WTC11 (cell line): ENCODE measurements around the gene PGP. TPM values are rescaled to one million over a fixed set of nuclear protein-coding genes. Genes with fewer than 3 reads are reported as not detected.

Source experiments
- ATAC-seq: fragments of 200-7000 bp; cut with Tn5 transposase; 2 replicates; pipeline ENCODE4 v1.10.0; 2021; ENCODE audit warnings: mild to moderate bottlenecking, moderate library complexity
- CTCF ChIA-PET: fragments of 300-600 bp; sonication (Branson Sonifier 250); formaldehyde crosslinking; loops from one replicate; lab custom pipeline; 2021; ENCODE audit warnings: antibody characterized with exemption; lab: Charles Lee
- POLR2A ChIA-PET: fragments of 350-600 bp; sonication (Branson Sonifier 250); formaldehyde crosslinking; loops from one replicate; lab custom pipeline; 2021; ENCODE audit warnings: antibody characterized with exemption; lab: Charles Lee
- DNase-seq: peaks from one replicate; pipeline ENCODE4 v3.0.0; 2021; ENCODE audit warnings: low spot score
- H3K27ac Mint-ChIP-seq: 2 replicates; pipeline ENCODE4 v1.8.0; 2021; ENCODE audit warnings: mixed read lengths
- H3K27me3 Mint-ChIP-seq: 2 replicates; pipeline ENCODE4 v1.8.0; 2021; ENCODE audit warnings: low read depth, mild to moderate bottlenecking, moderate library complexity, mixed read lengths
- H3K36me3 Mint-ChIP-seq: 2 replicates; pipeline ENCODE4 v1.8.0; 2021; ENCODE audit warnings: mixed read lengths
- H3K4me1 Mint-ChIP-seq: 2 replicates; pipeline ENCODE4 v1.8.0; 2022; ENCODE audit warnings: mixed read lengths
- H3K4me3 Mint-ChIP-seq: 2 replicates; pipeline ENCODE4 v1.8.0; 2021; ENCODE audit warnings: mild to moderate bottlenecking, moderate library complexity, mixed read lengths
- H3K9me3 Mint-ChIP-seq: 2 replicates; pipeline ENCODE4 v1.8.0; 2021; ENCODE audit warnings: mixed read lengths
- ATF3 ChIP-seq: sonication (generic); formaldehyde crosslinking; conservative IDR thresholded peaks from 2 replicates; pipeline ENCODE4 v1.8.1; 2022; ENCODE audit warnings: mild to moderate bottlenecking, missing genetic modification reagents
- CREB1 ChIP-seq: sonication (generic); formaldehyde crosslinking; IDR thresholded peaks from 2 replicates; pipeline ENCODE4 v1.8.0; 2023; ENCODE audit warnings: mild to moderate bottlenecking, missing genetic modification reagents
- E2F1 ChIP-seq: sonication (generic); formaldehyde crosslinking; IDR thresholded peaks from 2 replicates; pipeline ENCODE4 v1.8.0; 2022; ENCODE audit warnings: mild to moderate bottlenecking, missing genetic modification reagents
- FOXJ3 ChIP-seq: sonication (generic); formaldehyde crosslinking; IDR thresholded peaks from 2 replicates; pipeline ENCODE4 v1.9.0; 2021; ENCODE audit warnings: missing genetic modification reagents, mild to moderate bottlenecking, borderline replicate concordance
- FOXP1 ChIP-seq: sonication (generic); formaldehyde crosslinking; IDR thresholded peaks from 2 replicates; pipeline ENCODE4 v1.8.0; 2022; ENCODE audit warnings: missing genetic modification reagents, mild to moderate bottlenecking, moderate library complexity, borderline replicate concordance
- GTF2I ChIP-seq: fragments of 250-450 bp; sonication (Bioruptor Pico); conservative IDR thresholded peaks from 2 replicates; pipeline ENCODE4 v1.4.0; 2021; ENCODE audit warnings: mild to moderate bottlenecking
- IRF2 ChIP-seq: sonication (generic); formaldehyde crosslinking; IDR thresholded peaks from 2 replicates; pipeline ENCODE4 v1.8.0; 2022; ENCODE audit warnings: low read depth, missing genetic modification reagents, borderline replicate concordance
- JAZF1 ChIP-seq: fragments of 250-450 bp; sonication (Bioruptor Pico); IDR thresholded peaks from 2 replicates; pipeline ENCODE4 v1.9.0; 2021; ENCODE audit warnings: moderate library complexity, mild to moderate bottlenecking, inconsistent platforms
- MAX ChIP-seq: sonication (generic); formaldehyde crosslinking; IDR thresholded peaks from 2 replicates; pipeline ENCODE4 v1.8.0; 2022; ENCODE audit warnings: mild to moderate bottlenecking, missing genetic modification reagents
- MLX ChIP-seq: sonication (generic); formaldehyde crosslinking; IDR thresholded peaks from 2 replicates; pipeline ENCODE4 v1.8.1; 2023; ENCODE audit warnings: mild to moderate bottlenecking, missing genetic modification reagents, moderate library complexity
- NR2C2 ChIP-seq: sonication (generic); formaldehyde crosslinking; IDR thresholded peaks from 2 replicates; pipeline ENCODE4 v1.8.0; 2022; ENCODE audit warnings: mild to moderate bottlenecking, missing genetic modification reagents
- NR3C1 ChIP-seq: sonication (generic); formaldehyde crosslinking; conservative IDR thresholded peaks from 2 replicates; pipeline ENCODE4 v1.8.1; 2023; ENCODE audit warnings: low read depth, mild to moderate bottlenecking, missing genetic modification reagents
- PREB ChIP-seq: sonication (generic); formaldehyde crosslinking; IDR thresholded peaks from 2 replicates; pipeline ENCODE4 v1.8.1; 2022; ENCODE audit warnings: mild to moderate bottlenecking, missing genetic modification reagents, moderate library complexity, borderline replicate concordance
- SMAD3 ChIP-seq: sonication (generic); formaldehyde crosslinking; IDR thresholded peaks from 2 replicates; pipeline ENCODE4 v1.8.0; 2022; ENCODE audit warnings: missing genetic modification reagents, mild to moderate bottlenecking, borderline replicate concordance
- SMAD4 ChIP-seq: sonication (generic); formaldehyde crosslinking; IDR thresholded peaks from 2 replicates; pipeline ENCODE4 v1.8.0; 2022; ENCODE audit warnings: mild to moderate bottlenecking, missing genetic modification reagents
- SOX15 ChIP-seq: fragments of 250-450 bp; sonication (Bioruptor Pico); IDR thresholded peaks from 2 replicates; pipeline ENCODE4 v1.9.0; 2021; ENCODE audit warnings: mild to moderate bottlenecking
- TCF7 ChIP-seq: sonication (generic); formaldehyde crosslinking; IDR thresholded peaks from 2 replicates; pipeline ENCODE4 v1.8.0; 2022; ENCODE audit warnings: mild to moderate bottlenecking, low read depth, missing genetic modification reagents, moderate library complexity
- TEAD1 ChIP-seq: sonication (generic); formaldehyde crosslinking; IDR thresholded peaks from 2 replicates; pipeline ENCODE4 v1.8.0; 2022; ENCODE audit warnings: mild to moderate bottlenecking, missing genetic modification reagents
- ZBTB21 ChIP-seq: sonication (generic); formaldehyde crosslinking; IDR thresholded peaks from 2 replicates; pipeline ENCODE4 v1.8.1; 2023; ENCODE audit warnings: mild to moderate bottlenecking, missing genetic modification reagents, borderline replicate concordance
- ZNF219 ChIP-seq: sonication (generic); formaldehyde crosslinking; IDR thresholded peaks from 2 replicates; pipeline ENCODE4 v1.8.0; 2023; ENCODE audit warnings: missing genetic modification reagents, mild to moderate bottlenecking, borderline replicate concordance
- ZNF281 ChIP-seq: sonication (generic); formaldehyde crosslinking; IDR thresholded peaks from 2 replicates; pipeline ENCODE4 v1.8.0; 2023; ENCODE audit warnings: mild to moderate bottlenecking, missing genetic modification reagents
- ZNF532 ChIP-seq: fragments of 250-450 bp; sonication (Bioruptor Pico); IDR thresholded peaks from 2 replicates; pipeline ENCODE4 v1.9.0; 2021; ENCODE audit warnings: mild to moderate bottlenecking, borderline replicate concordance
- ZNF671 ChIP-seq: fragments of 250-450 bp; sonication (Bioruptor Pico); IDR thresholded peaks from 2 replicates; pipeline ENCODE4 v1.8.0; 2021; ENCODE audit warnings: mild to moderate bottlenecking
- total RNA-seq: library from RNA; stranded (reverse); gene quantifications from 3 replicates; pipeline ENCODE4 v1.2.3, GENCODE V29; 2021

Gene PGP
- total RNA-seq, 1 experiment from 2014 or later: 39.5 TPM

GRCh38 chr16:2208308-2208707 is 6.3 kb downstream of the PGP start:
- ChIA-PET POLR2A (no interaction called here), CTCF (interaction anchor here (3.4 kb wide), 1 partner anchor 14 kb away, joined by 28 read pairs; no protein-coding TSS in a partner anchor)
- peaks cover 22% of the 10 kb centered on the region for H3K36me3 Mint-ChIP-seq
- no peak for ATAC-seq
- peaks cover 5% of the 10 kb centered on the region for H3K27me3 Mint-ChIP-seq
- H3K27ac Mint-ChIP-seq: no peak overlapping the region
- no peak overlapping the region for H3K4me3 Mint-ChIP-seq
- TF ChIP-seq CREB1 (CRISPR knock-in tag) (no peak), NR2C2 (CRISPR knock-in tag) (no peak), MAX (CRISPR knock-in tag) (no peak), SMAD4 (CRISPR knock-in tag) (no peak), IRF2 (no peak), PREB (CRISPR knock-in tag) (no peak), SOX15 (CRISPR knock-in tag) (no peak), MLX (CRISPR knock-in tag) (no peak), TCF7 (no peak), SMAD3 (CRISPR knock-in tag) (no peak), NR3C1 (CRISPR knock-in tag) (no peak), FOXP1 (no peak)
- DNase-seq: no peak
- H3K4me1 Mint-ChIP-seq: peaks cover 32% of the 10 kb centered on the region
- no peaks in the 10 kb centered on the region for H3K9me3 Mint-ChIP-seq

GRCh38 chr16:2207872-2208271 is 6.8 kb downstream of the PGP start:
- no peak for ATAC-seq
- H3K36me3 Mint-ChIP-seq: peaks cover 20% of the 10 kb centered on the region
- no peak for DNase-seq
- peaks cover 5% of the 10 kb centered on the region for H3K27me3 Mint-ChIP-seq
- ChIA-PET POLR2A (no interaction called here), CTCF (no interaction called here)
- TF ChIP-seq JAZF1 (CRISPR knock-in tag) (no peak), GTF2I (CRISPR knock-in tag) (no peak), ZNF532 (CRISPR knock-in tag) (no peak), FOXJ3 (CRISPR knock-in tag) (no peak), TEAD1 (CRISPR knock-in tag) (no peak), ZNF281 (CRISPR knock-in tag) (no peak), ZNF671 (CRISPR knock-in tag) (no peak), E2F1 (CRISPR knock-in tag) (no peak), CREB1 (CRISPR knock-in tag) (no peak), ZNF219 (CRISPR knock-in tag) (no peak), ATF3 (CRISPR knock-in tag) (no peak), ZBTB21 (CRISPR knock-in tag) (no peak)
- peaks cover 27% of the 10 kb centered on the region for H3K4me1 Mint-ChIP-seq
- H3K4me3 Mint-ChIP-seq: peak overlapping the region; percentile 52
- no peaks in the 10 kb centered on the region for H3K9me3 Mint-ChIP-seq
- H3K27ac Mint-ChIP-seq: no peak overlapping the region
